Peyer's patch (tissue), 4 donors: ENCODE data around the gene SERPINA3. TPM values are rescaled to one million over a fixed set of nuclear protein-coding genes. Genes with fewer than 3 reads are reported as not detected.

Experiments
- DNase-seq, 3 donors: peaks; one replicate each; pipeline ENCODE4 v3.0.0-alpha.2; 2017 to 2019
- H3K27ac ChIP-seq, 4 donors: fragments of 200-600 bp; sonication (generic); one replicate each; pipeline ENCODE4 v1.5.1; 2016 to 2019
- H3K27me3 ChIP-seq, 2 donors: fragments of 200-600 bp; sonication (generic); one replicate each; pipeline ENCODE4 v1.5.1; 2019
- H3K36me3 ChIP-seq, 3 donors: fragments of 200-600 bp; sonication (generic); one replicate each; pipeline ENCODE4 v1.5.1; 2016 to 2019
- H3K4me1 ChIP-seq, 4 donors: fragments of 200-600 bp; sonication (generic); one replicate each; pipeline ENCODE4 v1.5.1; 2016 to 2019
- H3K4me3 ChIP-seq, 4 donors: fragments of 200-600 bp; sonication (generic); 1 replicate in 3 of 4; 2 replicates in 1 of 4; pipeline ENCODE4 v1.5.1; 2016 to 2019; ENCODE audit warnings: mild to moderate bottlenecking in 1 of 4
- H3K9me3 ChIP-seq, 4 donors: fragments of 200-600 bp; sonication (generic); one replicate each; pipeline ENCODE4 v1.5.1; 2016 to 2019; ENCODE audit warnings: mild to moderate bottlenecking in 1 of 4
- POLR2A ChIP-seq, 2 donors: fragments of 450-650 bp; IDR thresholded peaks; one replicate each; pipeline ENCODE4 v1.5.1; 2017; ENCODE audit warnings: antibody characterized with exemption in 2 of 2, mild to moderate bottlenecking in 2 of 2, moderate library complexity in 2 of 2
- total RNA-seq, 4 donors: library from RNA; depleted of rRNA; stranded (reverse); fragments of >200 nt; gene quantifications; one replicate each; pipeline ENCODE4 v1.1.0, GENCODE V29; 2016
- TF ChIP-seq, protein P1 (sequence below), 6 experiments: fragments of 450-650 bp in 4 of 6; fragments of 200-600 bp in 2 of 6; sonication (generic) in 1 of 6; IDR thresholded peaks; one replicate each; pipeline ENCODE4 v1.5.1; 2017 to 2019; ENCODE audit warnings: antibody characterized with exemption in 6 of 6, mild to moderate bottlenecking in 3 of 6, moderate library complexity in 1 of 6

Gene SERPINA3
- total RNA-seq, 4 donors from 2014 or later = 25.9 to 61.8 (median 34.5) TPM

DNA sequence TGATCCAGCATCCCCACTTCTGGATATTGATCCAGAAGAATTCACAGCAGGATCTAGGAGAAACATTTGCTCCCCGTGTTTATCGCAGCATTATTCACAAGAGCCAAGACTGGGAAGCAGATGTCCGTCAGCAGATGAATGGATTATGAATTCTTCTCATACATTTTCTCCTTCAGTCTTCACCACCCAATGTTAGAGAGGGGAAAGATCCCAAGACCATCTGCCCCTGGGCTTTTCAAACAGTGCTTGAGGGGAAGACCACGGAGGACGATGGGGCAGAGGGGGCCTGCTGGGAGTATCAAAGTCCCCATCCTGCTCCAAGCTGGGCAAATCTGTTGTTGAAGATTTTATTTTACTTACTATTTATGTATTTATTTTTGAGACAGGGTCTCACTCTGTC is 41.1 kb downstream of the SERPINA3 start:
- Histone ChIP-seq H3K4me1 (no peaks in the 10 kb centered on the region), H3K36me3 (no peaks in the 10 kb centered on the region), H3K27ac (no peak overlapping the region), H3K4me3 (no peak overlapping the region), H3K27me3 (no peaks in the 10 kb centered on the region), H3K9me3 (peaks cover 0 to 8% (median 3%) of the 10 kb centered on the region in 4 donors)
- no peak for DNase-seq
- TF ChIP-seq, protein P1, sequence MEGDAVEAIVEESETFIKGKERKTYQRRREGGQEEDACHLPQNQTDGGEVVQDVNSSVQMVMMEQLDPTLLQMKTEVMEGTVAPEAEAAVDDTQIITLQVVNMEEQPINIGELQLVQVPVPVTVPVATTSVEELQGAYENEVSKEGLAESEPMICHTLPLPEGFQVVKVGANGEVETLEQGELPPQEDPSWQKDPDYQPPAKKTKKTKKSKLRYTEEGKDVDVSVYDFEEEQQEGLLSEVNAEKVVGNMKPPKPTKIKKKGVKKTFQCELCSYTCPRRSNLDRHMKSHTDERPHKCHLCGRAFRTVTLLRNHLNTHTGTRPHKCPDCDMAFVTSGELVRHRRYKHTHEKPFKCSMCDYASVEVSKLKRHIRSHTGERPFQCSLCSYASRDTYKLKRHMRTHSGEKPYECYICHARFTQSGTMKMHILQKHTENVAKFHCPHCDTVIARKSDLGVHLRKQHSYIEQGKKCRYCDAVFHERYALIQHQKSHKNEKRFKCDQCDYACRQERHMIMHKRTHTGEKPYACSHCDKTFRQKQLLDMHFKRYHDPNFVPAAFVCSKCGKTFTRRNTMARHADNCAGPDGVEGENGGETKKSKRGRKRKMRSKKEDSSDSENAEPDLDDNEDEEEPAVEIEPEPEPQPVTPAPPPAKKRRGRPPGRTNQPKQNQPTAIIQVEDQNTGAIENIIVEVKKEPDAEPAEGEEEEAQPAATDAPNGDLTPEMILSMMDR (IDR thresholded peaks at IDR 0.05) = no peak
- no peak for TF ChIP-seq POLR2A (IDR thresholded peaks at IDR 0.05)

DNA sequence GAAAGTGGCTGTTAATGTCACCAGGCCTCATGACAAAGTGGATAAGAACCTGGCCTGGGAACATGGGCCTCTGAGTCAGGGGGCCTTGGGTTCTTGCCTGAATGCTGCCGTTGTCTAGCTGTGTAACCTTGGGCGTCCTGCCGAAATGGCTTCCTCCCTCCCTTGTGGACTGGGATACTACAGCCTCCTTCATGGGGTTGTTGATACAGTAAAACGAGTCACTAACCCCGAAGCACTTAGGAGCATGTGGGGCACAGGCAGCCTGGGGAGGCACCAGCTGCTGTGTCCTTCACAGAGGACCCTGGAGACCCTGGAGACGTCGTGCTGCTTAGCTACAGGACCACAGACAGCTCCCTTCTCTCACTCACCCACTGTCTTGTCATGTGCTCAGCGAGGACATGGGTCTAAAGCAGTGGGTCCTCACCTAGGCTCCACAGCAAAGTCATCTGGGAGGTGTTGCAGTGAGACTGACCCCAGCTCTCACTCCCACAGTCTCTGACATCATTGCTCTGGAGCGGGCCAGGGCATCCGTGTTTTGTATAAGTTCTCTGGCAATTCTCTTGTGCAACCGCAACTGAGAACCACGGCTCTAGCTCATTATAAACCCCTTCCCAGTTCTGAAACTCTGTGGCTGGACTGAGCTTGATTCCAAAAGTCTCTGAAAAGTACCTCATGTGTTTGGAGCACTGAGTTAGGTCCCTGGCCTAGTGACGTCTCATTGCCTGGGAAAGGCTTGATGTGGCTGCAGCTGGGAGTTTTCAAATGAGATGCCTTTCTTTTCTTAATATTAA is 42.1 kb downstream of the SERPINA3 start:
- no peak overlapping the region for H3K4me3 ChIP-seq
- H3K9me3 ChIP-seq = no peaks in the 10 kb centered on the region
- DNase-seq = no peak
- H3K27me3 ChIP-seq = no peaks in the 10 kb centered on the region
- H3K36me3 ChIP-seq = no peaks in the 10 kb centered on the region
- H3K27ac ChIP-seq = no peak overlapping the region
- H3K4me1 ChIP-seq = no peaks in the 10 kb centered on the region
- TF ChIP-seq, protein P1 (IDR thresholded peaks at IDR 0.05) = no peak

DNA sequence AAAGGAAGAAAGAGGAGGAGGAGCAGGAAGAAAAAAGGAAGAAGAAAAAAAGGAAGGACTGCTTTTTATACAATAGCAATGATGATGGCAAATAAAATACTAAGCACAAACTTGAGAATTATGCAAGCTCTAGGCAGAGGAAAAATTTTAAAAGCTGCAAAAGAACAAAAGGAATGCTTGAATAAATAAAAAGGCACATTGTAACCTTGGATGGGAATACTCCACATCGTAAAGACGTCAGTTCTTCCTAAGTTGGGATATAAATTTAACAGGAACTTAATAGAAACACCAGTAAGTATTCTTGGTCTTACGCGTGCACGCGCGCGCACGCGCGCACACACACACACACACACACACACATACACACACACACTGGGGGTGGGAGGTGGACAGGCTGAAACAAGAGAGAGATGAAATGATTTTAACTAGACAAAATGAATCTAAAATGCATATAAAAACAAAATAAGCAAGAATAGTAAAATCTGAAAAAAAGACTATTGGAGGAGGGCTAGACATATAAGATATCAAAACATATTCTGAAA is 43.0 kb downstream of the SERPINA3 start:
- no peak overlapping the region for H3K4me3 ChIP-seq
- H3K27ac ChIP-seq = no peak overlapping the region
- no peak for DNase-seq
- no peaks in the 10 kb centered on the region for H3K36me3 ChIP-seq
- no peaks in the 10 kb centered on the region for H3K27me3 ChIP-seq
- no peaks in the 10 kb centered on the region for H3K4me1 ChIP-seq
- no peaks in the 10 kb centered on the region for H3K9me3 ChIP-seq
- no peak for TF ChIP-seq POLR2A (IDR thresholded peaks at IDR 0.05)
- TF ChIP-seq, protein P1 (IDR thresholded peaks at IDR 0.05) = no peak

DNA sequence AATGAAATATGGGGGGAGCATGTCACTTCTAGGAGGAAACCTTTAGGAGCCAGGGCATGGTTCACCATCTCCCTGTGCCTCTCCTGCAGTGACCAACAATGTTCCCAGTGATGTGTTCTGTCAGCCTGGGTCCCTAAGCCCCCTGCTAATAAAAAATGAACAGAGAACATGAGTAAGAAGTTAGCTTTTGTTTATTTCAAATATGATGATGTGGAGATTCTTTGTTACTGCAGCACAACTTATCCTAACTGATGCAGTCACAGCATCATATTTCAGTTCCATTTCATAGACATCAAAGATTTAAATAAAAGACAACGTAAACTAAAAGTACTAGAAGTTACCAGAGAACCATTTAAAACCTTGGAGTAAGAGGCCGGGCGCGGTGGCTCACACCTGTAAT is 43.9 kb downstream of the SERPINA3 start:
- Histone ChIP-seq H3K27me3 (no peaks in the 10 kb centered on the region), H3K4me3 (no peak overlapping the region), H3K36me3 (no peaks in the 10 kb centered on the region), H3K4me1 (no peaks in the 10 kb centered on the region), H3K9me3 (no peaks in the 10 kb centered on the region), H3K27ac (no peak overlapping the region)
- TF ChIP-seq, protein P1 (IDR thresholded peaks at IDR 0.05) = no peak
- TF ChIP-seq POLR2A (IDR thresholded peaks at IDR 0.05) = no peak
- no peak for DNase-seq

DNA sequence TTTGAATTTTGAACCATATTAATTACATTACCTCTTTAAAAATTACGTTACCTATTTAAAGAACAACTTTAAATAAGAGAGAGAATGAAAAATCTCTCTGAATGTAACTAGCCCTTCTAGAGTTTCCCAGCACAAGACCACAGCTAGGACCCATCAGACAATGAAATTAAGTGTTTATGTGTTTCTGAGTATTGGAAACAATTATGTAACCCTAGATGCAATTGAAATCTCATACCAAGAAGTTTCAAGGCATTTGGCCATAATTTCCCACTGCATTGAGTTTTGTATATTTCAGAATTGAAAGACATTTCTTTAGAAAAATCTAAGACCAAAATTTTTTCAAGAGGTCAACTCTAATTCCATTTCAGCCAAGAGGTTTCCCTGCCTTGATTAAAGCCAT is 47.1 kb downstream of the SERPINA3 start:
- H3K9me3 ChIP-seq = no peaks in the 10 kb centered on the region
- H3K27ac ChIP-seq = no peak overlapping the region
- no peak overlapping the region for H3K4me3 ChIP-seq
- H3K36me3 ChIP-seq = no peaks in the 10 kb centered on the region
- no peak for DNase-seq
- no peak for TF ChIP-seq POLR2A (IDR thresholded peaks at IDR 0.05)
- TF ChIP-seq, protein P1 (IDR thresholded peaks at IDR 0.05) = no peak
- no peaks in the 10 kb centered on the region for H3K4me1 ChIP-seq
- H3K27me3 ChIP-seq = no peaks in the 10 kb centered on the region
